ENCODE data around the gene GATAD2A.
"Not testable (repeated sequence)": the region's sequence is repeated elsewhere in the genome, so short reads cannot be mapped to it uniquely, and the experiment has no call there.

The GATAD2A gene

DNA sequence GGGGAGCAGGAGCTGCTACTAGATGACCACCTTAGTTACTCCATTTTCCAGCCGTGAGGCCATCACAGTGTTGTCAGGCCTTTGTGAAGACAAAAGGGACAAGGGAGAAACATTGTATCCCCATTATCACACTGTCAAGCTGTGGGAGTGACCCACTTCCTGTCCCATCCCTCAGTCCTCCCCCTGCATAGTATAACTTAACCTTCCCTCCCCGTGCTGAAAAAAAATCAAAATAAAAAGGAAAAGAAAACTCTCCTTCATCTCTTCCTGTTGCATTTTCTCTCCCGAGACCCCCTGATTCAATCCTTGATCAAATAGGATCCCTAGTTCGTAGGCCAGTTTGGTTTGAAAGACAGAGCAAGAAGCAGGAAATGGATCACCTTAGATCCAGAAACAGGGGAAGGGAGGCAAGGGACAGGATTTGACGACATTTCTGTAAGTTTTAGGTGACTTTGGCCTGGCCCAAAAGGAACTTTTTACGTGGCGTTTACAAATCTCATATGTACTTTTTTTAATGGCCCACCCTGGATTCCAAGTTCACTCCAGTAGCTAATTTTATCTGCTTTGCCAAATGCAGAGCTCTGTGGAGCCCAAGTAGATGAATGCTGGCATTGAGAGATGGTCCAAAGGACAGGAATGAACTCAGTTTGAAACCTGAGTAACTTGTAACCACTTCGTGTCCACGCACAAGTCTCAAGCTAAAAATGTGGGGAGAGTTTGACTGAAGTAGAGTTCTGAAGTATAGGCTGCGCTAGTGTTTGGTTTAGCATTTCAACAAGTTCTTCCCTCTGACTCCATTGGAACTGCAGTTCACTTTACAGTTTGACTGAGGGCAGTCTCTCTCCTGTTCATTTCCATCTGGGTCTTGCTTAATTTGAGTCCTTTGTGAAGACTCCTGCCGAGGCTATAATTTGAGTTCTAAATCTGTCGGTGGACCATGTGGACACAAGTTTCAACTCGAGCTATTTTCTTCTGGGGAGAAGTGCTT, 16.6 kb upstream of the GATAD2A start:
- no peak for DNase-seq

DNA sequence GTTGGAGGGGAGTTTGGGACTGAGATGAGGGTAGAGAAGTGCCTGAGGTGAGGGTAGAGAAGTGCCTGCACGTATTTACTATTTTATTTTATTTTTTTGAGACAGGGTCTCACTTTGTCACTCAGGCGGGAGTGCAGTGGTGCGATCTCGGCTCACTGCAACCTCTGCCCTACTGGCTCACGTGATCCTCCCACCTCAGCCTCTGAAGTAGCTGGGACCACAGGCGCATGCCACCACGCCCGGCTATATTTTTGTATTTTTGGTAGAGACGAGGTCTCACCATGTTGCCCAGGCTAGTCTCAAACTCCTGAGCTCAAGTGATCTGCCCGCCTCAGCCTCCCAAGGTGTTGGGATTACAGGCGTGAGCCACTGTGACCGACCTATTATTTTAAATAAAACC, 15.8 kb upstream of the GATAD2A start:
- not testable (repeated sequence) for DNase-seq

DNA sequence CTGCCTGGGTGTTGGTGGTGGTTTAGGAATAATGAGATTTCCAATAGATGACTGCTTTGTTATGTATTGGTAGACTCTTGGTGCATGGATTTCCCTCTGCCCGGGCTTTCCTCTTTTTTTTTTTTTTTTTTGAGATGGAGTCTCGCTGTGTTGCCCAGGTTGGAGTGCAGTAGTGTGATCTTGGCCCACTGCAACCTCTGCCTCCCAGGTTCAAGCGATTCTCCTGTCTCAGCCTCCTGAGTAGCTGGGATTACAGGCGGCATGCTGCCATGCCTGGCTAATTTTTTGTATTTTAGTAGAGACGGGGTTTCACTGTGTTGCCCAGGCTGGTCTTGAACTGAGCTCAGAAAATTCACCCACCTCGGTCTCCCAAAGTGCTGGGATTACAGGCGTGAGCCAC, 11.1 kb upstream of the GATAD2A start:
- not testable (repeated sequence) for DNase-seq

DNA sequence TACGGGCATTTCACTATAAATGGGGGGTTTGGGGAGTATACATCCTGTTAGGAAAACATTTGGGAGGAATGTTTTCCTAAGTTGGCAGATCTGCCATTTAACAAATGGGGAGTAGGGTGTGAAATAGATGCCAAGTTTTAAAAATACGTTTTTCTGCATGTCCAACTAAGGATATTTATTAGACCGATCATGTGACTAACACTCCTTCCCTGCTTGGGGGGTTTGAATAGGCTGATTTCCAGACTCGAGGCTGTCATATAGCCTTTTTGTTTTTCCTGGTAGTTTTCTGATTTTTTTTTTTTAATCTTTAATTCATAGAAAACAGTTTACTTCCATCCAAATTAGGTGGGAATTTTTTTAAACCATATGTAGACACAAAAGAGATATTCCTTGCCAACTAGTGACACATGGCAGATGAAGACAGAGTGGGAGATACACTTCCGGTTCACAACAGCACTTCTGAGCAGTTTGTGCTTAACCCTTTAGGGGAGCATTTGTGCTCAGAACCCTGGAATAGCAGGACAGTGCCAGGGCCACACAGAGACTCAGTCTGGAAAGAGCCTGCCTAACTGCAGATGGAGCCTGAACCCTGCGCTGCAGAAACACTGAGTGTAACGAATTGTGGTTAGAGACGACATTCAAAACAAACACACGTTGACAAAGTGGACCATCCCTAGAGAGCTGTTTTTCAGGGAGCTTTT, 5.6 kb upstream of the GATAD2A start:
- DNase-seq: no peak

DNA sequence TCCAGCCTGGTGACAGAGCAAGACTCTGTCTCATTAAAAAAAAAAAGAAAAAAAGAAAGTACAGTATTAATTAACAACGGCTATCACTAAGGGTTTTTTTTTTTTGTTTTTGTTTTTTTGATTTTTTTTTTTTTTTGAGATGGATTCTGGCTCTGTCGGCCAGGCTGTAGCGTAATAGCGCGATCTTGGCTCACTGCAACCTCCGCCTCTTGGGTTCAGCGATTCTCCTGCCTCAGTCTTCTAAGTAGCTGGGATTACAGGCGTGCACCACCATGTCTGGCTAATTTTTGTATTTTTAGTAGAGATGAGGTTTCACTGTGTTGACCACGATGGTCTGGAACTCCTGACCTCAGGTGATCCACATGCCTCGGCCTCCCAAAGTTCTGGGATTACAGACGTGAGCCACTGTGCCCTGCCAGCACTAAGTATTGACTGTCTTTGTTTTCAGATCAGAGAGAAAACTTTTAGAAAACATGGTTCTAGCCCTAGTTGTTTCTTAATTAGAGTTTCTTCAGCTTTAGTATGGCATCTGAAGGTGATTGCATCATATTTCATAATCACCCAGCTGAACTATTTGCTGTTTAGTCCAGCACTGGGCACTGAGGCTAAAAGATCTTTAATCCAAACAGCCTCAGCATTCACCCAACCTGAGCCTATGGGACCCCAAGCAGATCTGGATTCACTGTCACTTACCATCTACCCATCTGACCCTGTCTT, 2.7 kb upstream of the GATAD2A start:
- DNase-seq: no peak

DNA sequence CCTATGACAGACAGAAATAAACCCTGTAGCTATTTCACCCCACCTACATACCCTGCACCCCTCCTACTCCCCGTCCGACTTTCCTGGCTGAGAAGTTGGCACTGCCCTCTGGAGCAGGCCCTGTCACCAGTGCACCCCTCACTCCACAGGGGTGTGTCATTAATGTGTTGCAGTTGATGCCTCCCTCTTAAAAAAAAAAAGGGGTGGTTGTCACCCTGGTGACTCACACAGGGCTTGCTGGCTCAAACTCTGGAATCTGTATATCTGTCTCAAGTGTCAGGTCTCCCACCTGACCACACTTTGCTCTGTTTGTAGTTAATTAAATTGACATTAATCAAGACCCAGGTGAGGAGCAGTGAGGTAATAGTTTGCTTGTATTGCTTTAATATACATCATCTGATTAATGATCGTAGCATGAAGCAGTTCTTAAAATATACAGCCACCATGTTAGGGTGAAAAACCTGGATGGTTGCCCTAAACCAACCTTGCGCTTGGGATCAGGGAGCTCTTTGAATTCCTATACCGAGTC, 2.0 kb upstream of the GATAD2A start:
- DNase-seq: no peak

DNA sequence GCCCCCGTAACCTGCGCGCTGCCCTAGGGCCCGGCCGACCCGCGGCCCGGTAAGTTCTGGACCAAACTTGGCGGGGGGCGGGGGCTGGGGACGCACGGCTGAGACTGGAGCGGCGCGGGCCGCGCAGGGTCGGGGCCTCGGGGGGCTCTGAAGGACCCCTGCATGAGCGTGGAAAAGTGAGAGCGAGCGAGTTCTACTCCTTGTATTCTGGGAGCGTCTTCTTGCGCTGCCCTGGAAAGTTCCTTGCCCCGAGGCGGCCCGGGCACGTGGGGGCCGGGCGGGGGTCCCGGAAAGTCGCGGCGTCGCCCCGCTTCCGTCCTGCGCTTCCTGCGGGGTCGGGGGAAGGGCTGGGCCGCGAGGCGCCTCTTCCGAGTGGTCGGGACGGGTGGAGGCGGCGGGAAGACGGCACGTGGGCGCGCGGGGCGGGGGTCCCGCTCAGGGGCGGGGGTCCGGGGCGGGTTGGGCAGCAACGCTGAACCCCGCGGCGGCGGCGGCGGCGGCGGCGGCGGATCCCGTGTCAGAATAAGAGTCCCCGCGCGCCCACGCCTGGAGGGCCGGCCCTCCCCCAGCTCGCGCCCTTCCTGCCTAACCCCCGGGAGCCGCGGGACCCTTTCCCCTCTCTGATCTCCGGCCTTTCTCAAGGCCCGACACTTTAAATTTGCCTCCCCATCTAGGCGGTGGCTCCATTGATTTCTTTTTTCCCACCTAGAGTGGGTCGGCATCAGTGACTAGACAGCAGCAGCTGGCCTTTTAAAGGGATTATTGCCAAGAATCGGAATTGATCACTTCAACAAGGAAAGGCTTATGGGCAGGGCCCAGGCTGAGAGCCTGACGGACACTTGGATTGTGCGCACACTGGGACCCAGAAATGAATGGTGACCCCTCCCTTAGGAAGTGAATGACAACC, 749 bp downstream of the GATAD2A start:
- DNase-seq: peak; percentile 55

DNA sequence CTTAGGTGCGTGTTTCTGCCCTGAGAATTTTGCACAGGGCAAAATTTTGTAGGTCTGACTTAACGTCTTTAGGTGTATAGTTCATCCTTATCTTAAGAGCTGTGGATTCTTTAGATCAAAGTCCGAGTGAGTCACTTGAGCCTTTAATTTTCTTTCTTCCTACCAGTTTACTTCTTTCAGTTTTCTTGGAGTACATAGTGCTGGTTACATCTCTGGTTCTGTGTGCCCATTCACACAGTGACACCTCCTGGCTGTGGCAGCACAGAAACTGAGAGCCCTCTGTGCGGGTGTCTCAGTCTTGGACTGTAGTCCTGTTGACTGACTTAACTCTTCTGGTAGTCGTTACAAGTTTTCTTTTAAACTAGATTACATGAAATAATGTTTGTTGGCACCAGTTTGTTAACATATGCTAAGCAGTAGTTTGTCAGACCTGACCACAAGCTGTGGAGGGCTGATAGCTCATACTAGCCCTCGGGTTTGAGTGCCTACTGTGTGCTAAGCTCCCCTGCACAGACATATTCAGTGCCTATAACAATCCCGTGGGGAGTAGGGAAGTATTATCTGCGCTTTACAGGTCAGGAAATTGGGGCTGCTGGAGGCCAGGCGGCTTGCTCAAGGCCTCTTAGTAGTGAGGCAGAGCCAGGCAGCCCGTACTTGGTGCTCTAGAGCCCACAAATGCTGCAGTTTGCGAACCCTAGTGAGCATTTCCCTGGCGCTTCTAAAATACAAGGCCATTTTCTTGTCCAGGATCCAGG, 1.6 kb downstream of the GATAD2A start:
- DNase-seq: peak; percentile 72

DNA sequence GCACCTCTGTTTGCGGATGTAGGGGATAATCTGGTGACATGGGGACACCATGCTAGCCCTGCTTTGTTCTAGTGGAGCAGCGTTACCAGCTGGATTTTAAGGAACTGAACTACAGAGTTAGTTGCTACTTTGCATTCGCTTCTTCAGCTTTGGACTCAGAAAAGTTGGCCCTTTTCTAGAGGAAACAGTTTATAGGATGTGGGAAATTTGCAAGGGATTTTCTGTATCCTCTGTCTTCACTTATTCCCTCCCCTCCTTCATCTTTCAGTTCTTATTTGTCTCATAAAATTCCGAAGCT, 2.1 kb downstream of the GATAD2A start:
- DNase-seq: no peak

DNA sequence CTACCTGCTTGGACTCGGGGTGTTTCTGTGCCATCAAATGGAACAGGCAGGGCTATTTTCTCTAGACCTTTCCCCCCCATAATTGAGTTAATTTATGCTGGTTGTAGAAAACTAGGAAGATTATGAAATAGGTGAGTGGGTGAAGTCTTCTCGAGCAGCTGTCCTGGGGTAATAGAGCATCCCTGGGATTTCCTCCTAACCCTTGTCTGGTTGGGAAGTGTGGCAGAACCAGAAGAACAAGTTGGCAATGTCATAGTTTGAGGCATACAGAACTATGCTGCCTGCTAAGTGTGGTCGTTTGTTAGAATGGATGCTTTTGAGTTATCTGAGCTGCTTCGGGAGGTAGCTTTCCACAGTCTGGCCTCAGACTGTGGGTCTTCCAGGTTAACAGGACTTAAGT, 3.7 kb downstream of the GATAD2A start:
- DNase-seq: no peak

DNA sequence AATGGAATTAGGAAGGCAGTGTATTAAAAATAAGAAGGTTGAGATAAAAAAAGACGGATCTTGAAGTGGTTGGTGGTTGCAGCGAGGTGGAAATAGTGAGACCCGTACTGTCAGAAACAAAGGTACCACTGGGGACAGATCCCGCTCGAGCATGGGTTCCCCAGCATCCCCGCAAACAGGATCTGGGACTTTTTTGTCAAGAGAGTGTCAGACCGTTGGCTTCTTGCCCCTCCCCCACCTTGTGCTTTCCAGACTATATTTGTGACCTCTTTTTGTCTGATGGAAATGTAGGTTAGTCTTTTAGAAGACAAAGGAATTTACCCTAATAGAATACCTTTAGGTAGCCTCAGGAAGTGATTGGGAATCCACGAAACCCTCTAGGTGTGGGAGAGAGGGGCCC, 4.2 kb downstream of the GATAD2A start:
- no peak for DNase-seq

DNA sequence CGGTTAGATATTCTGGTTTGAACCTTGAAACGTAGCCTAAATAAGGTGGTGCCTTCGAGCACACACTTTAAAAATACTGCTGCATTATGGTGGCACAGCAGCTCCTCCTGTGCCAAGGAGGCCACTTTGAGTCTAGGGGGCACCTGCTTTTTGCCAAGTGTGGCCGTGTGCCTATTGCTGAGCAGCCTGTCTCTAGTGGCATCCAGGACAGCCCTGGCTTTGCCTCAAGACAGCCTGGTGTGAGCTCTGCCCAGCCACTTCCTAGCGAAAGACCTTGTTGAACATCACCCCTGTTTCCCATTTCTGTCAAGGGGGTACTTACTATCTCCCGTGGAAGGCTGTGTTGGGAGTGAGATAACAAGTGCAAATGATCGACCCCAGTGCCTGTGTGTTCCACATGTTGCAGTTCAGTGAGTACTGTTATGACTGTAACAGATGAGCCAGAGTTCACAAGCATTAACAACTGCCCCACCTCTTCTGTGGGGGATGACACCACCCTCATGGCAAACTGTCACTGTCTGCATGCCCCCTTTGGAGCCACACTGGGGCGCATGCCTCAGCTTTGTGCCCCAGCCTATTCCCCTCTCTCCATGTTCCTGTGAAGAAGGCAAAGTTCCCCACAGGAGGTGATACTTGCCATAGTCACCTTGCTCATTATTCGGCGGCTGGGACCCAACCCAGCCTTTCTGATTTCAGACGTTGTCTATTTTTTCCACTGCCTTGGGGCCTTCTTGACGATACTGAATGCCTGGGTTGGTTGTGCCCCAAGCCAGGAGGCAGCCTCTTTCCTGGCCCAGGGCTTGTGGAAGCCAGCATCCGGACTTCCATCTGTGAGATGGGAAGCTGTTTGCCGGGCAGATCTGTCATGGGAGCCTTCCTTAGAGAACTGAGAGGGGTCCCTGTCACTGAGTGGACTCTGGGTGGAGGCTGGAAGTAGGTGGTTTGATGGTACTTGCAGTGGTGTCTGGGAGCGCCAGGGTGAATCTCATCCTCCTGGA, 5.4 kb downstream of the GATAD2A start:
- DNase-seq: no peak

DNA sequence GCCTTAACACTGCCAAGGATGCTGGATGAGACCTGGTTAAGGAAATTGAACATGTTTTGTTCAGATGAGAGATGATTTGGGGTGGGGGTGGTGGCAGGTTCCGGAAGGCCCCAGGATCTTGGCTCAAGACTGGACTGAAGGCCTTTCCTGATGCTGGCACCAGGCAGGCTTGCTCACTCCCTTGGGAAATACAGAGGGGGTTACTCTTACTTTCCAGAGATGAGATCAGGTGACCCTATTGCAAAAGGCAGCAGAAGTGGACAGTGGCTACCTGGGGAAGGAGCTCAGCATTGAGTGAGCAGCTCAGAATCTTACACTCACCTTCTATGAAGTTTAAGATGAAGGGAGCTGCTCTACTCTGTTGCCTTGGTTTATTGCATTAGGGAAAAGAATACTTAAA, 10.8 kb downstream of the GATAD2A start:
- no peak for DNase-seq

DNA sequence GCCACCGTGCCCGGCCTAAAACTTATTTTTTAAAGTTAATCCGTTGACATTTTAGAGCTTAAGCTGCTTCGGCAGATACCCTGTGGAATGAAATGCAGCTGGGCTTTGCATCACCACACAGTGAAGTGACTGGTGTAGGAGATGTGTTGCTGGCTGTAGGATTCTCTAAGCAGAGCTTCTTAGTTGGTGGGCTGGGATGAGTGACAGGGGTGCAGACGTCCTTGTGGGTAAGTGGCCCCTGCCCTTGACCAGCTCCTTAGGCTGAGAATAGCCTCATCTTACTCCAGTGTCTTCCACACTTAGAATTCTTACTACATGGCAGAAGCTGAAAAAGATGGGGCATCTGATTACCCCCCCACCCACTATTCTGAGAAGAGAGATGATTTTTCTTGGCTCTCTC, 11.6 kb downstream of the GATAD2A start:
- no peak for DNase-seq

DNA sequence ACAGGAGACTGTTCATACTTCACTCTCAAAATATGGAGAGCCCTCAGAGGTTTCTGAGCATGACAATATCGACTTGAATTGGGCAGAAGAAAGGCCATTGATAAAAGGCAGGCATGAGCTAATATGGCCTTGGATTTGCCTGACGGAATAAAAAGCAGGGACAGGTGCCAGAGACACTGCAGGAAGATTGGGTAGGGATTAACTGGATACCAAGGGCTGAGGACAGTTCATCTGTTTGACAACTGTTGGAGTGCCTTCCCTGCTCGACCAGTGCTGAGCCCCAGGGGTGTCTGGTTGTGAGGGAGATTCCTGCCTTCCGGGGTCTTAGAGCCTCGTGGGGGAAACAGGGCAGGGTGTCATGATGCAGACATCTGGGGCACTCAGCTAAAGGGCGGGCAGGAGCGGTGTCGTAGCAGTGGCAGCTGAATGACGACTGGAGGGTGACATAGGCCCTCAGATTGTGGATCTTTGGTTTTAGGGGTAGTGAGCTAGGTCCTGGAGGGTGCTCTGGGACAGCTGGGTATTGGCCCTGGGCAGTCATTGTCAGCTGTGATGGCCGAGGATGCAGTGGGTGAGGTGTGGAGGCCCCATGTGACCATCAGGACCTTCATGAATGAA, 12.3 kb downstream of the GATAD2A start:
- no peak for DNase-seq

DNA sequence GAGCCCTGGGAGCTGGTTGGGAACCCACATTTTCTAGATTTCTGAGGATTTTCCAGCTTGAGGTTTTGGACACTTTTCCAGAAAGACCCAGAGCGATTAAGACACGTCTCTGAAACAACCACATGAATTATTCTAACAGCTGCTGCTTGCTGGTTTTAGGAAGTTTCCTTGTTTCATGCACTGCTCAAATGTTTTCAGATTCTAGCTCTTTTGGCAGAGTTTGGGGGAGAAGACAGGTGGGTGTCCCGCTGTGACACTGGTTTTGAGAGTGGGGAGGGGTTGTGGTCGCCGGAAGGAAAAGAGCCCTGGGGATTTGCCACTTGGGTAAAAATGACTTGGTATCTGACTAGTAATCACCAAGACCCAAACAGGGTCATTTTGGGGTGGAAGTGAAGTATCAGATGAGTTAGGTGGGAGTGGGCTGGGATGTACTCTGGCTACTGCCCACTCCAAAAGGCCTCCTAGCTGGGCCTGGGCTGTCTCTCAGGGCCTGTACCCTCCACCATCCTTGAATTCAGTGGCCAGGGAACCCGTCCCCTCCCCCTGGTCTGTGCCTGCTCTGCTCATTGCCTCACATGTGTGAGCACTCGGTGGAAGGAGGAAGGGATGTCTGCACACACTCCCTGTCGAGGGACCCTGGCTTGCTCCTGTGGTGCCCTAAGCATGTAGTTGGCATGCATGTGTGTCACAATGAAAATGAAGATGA, 13.2 kb downstream of the GATAD2A start:
- DNase-seq: no peak

DNA sequence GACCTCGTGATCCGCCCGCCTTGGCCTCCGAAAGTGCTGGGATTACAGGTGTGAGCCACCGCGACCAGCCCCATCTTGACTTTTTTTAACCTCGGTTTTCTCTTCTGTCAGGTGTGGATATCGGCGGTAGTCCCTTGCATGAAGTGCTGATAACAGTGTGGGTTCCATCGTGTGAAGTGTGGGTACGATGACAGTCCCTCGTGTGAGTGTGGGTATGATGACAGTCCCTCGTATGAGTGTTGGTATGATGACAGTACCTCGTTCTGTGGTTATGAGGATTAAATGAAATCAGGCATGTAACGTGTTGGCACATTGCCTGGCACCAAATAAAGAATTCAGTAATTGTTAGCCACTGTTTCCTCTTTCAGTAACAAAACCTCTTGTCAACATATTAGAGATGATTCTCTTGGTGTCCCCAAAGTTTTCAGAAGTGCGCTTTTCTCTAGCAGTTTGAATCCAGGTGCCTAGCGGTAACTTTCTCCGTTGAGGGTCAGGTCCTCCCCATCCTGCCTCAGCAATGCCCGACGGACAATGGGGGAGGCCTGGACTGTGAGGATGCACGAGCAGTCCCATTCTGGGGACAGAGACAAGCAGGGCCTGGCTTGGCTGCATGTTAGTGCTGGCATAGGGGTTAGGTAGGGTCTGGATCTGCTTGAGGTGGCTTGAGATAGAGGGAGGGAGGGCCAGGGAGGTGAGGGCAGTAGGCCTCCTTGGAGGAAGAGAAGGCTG, 15.3 kb downstream of the GATAD2A start:
- no peak for DNase-seq

DNA sequence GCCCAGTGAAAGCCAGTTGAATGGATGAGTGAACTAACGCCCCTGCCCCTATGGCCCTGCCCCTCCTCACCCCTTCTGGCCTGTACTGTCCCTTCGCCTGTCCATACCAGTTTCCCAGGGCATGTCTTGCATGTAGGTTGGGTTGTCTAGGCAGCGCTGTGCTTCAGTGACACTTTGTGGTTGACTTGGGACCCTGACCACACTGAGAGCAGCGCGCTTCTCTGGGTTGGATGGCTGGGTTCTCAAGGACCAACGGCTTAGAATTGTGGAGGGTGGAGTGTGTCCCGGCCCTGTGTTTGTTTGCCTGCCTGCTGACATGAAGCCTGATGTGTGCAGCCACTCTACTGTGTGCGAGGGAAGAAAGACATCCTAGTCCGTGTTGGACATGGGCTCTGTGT, 15.8 kb downstream of the GATAD2A start:
- no peak for DNase-seq
